GM12878 (cell line): ENCODE measurements around the gene FNDC3B. TPM values are rescaled to one million over a fixed set of nuclear protein-coding genes. Genes with fewer than 3 reads are reported as not detected.
"Not testable (repeated sequence)": the region's sequence is repeated elsewhere in the genome, so short reads cannot be mapped to it uniquely, and the experiment has no call there.

Experiments used
- ATAC-seq: fragments of 200-7000 bp; cut with Tn5 transposase; 3 replicates; pipeline ENCODE4 v1.9.1; 2020; ENCODE audit warnings: mild to moderate bottlenecking, moderate library complexity
- BruUV-seq: library from RNA; stranded (reverse); fragments of 400-500 nt; replicated peaks from 2 replicates; lab custom pipeline; 2021; lab: Mats Ljungman, UMichigan
- CTCF ChIA-PET: fragments of 300-600 bp; sonication (Branson Sonifier 250); formaldehyde crosslinking; extraction: SDS; loops from one replicate; lab custom pipeline; 2021; ENCODE audit warnings: inconsistent platforms; lab: Yijun Ruan, JAX
- POLR2A ChIA-PET: fragments of 350-600 bp; formaldehyde crosslinking; extraction: SDS; loops from one replicate; lab custom pipeline; 2021; ENCODE audit warnings: inconsistent platforms; lab: Charles Lee
- RAD21 ChIA-PET: fragments of 300-600 bp; sonication (Branson Sonifier 250); formaldehyde crosslinking; loops from one replicate; lab custom pipeline; 2023; ENCODE audit warnings: antibody characterized with exemption; ENCODE audit not compliant: unreplicated experiment; lab: Charles Lee
- SMC1A ChIA-PET: fragments of 300-600 bp; sonication (Branson Sonifier 250); formaldehyde crosslinking; loops from one replicate; lab custom pipeline; 2023; ENCODE audit not compliant: unreplicated experiment, uncharacterized antibody; lab: Charles Lee
- DNase-seq: peaks from one replicate; pipeline ENCODE4 v3.0.0-alpha.2; 2011; ENCODE audit warnings: low read depth, low spot score
- FAIRE-seq: peaks from 3 replicates; lab custom pipeline; 2011; peaks lifted over from hg19 to GRCh38; lab: Jason Lieb, UNC
- H2AFZ ChIP-seq: 2 replicates; pipeline ENCODE4 v1.6.0; 2011; ENCODE audit warnings: low read depth, low read length, control low read depth; ENCODE audit not compliant: control insufficient read depth
- H3K27ac ChIP-seq: 2 replicates; pipeline ENCODE4 v1.5.1; 2011; ENCODE audit warnings: control low read depth; ENCODE audit not compliant: control insufficient read depth, insufficient read depth
- H3K27me3 ChIP-seq, 2 experiments: replicated peaks in 1 of 2; 2 replicates each; pipeline versions ENCODE4 v1.6.0 to v1.6.1; 2011; ENCODE audit warnings: low read length in 1 of 2; ENCODE audit not compliant: control insufficient read depth in 2 of 2, insufficient read depth in 2 of 2
- H3K36me3 ChIP-seq, 2 experiments: 2 replicates each; pipeline ENCODE4 v1.5.1; 2011; ENCODE audit warnings: low read length in 1 of 2; ENCODE audit not compliant: control insufficient read depth in 2 of 2, insufficient read depth in 2 of 2
- H3K4me1 ChIP-seq: 2 replicates; pipeline ENCODE4 v1.6.1; 2011; ENCODE audit warnings: mild to moderate bottlenecking, low read length, moderate library complexity, mixed read lengths; ENCODE audit not compliant: control insufficient read depth, insufficient read depth
- H3K4me2 ChIP-seq: 2 replicates; pipeline ENCODE4 v1.6.0; 2011; ENCODE audit warnings: control low read depth; ENCODE audit not compliant: control insufficient read depth, insufficient read depth
- H3K4me3 ChIP-seq: fragments of 200-600 bp; sonication (generic); 2 replicates; pipeline ENCODE4 v1.5.1; 2016
- H3K79me2 ChIP-seq: 2 replicates; pipeline ENCODE4 v1.6.0; 2011; ENCODE audit warnings: low read length; ENCODE audit not compliant: control insufficient read depth, insufficient read depth
- H3K9ac ChIP-seq: 2 replicates; pipeline ENCODE4 v1.8.0; 2011; ENCODE audit warnings: low read length, control low read depth, mixed read lengths; ENCODE audit not compliant: control insufficient read depth, insufficient read depth
- H3K9me3 ChIP-seq: replicated peaks from 3 replicates; pipeline ENCODE4 v1.5.1; 2011; ENCODE audit warnings: mild to moderate bottlenecking, low read length; ENCODE audit not compliant: control insufficient read depth, insufficient read depth
- H4K20me1 ChIP-seq: 2 replicates; pipeline ENCODE4 v1.6.0; 2011; ENCODE audit not compliant: control insufficient read depth, insufficient read depth
- CEBPZ ChIP-seq: fragments of 150-350 bp; IDR thresholded peaks from 2 replicates; pipeline ENCODE4 v1.6.1; 2016; ENCODE audit warnings: low read depth, low read length
- CHD4 ChIP-seq: fragments of 200-600 bp; sonication (generic); IDR thresholded peaks from 2 replicates; pipeline ENCODE4 v1.6.1; 2016; ENCODE audit warnings: mild to moderate bottlenecking
- YY1 ChIP-seq: IDR thresholded peaks from 2 replicates; pipeline ENCODE4 v1.6.1; 2011; ENCODE audit warnings: low read depth, mild to moderate bottlenecking, low read length
- ZBED1 ChIP-seq: IDR thresholded peaks from 2 replicates; pipeline ENCODE4 v1.6.1; 2016; ENCODE audit warnings: borderline replicate concordance
- ZZZ3 ChIP-seq: IDR thresholded peaks from 2 replicates; pipeline ENCODE4 v1.6.1; 2011; ENCODE audit warnings: low read depth; ENCODE audit not compliant: control insufficient read depth, insufficient read length
- WGBS: methylation state at CpG from one replicate; pipeline ENCODE4 v1.1.6; 2016; ENCODE audit warnings: low lambda C conversion rate; ENCODE audit not compliant: insufficient replicate concordance, insufficient coverage; ENCODE audit errors: missing lambda C conversion rate; 5-methylcytosine and 5-hydroxymethylcytosine counted together
- in situ Hi-C: fragments of 300-500 bp; cut with MboI; formaldehyde crosslinking; loops from 9 replicates; pipeline ENCODE4 v1.14.3; 2018; ENCODE audit warnings: mixed read lengths
- intact Hi-C: fragments of 100-400 bp; cut with micrococcal nuclease; formaldehyde crosslinking; loops from one replicate; pipeline ENCODE4 v1.14.2; 2022; ENCODE audit not compliant: unreplicated experiment
- polyA plus RNA-seq, 11 experiments: library from polyadenylated mRNA; depleted of rRNA in 4 of 11; unstranded in 6 of 11; stranded (reverse) in 5 of 11; fragments of >200 nt; fragmentation: Nextera tagmentation in 4 of 11; fragmentation: Illumina TruSeq in 1 of 11; extraction: Ambion mirVana in 4 of 11; extraction: Trizol in 1 of 11; gene quantifications; 1 replicate in 1 of 11; 2 replicates in 10 of 11; pipeline versions ENCODE4 v1.2.1 to v1.2.3, GENCODE V29; 2011 to 2016; ENCODE audit warnings: inconsistent platforms in 2 of 11, missing spikeins in 2 of 11, low read depth in 1 of 11
- total RNA-seq, 4 experiments: library from RNA; depleted of rRNA in 3 of 4; stranded (reverse); fragments of >200 nt in 3 of 4; fragmentation: Illumina TruSeq in 1 of 4; extraction: Trizol in 1 of 4; gene quantifications; 2 replicates each; pipeline versions ENCODE4 v1.2.1 to v1.2.3, GENCODE V29; 2013 to 2021
- TF ChIP-seq, protein P1 (sequence below): fragments of 450-650 bp; IDR thresholded peaks from 2 replicates; pipeline ENCODE4 v1.6.1; 2018; ENCODE audit warnings: mild to moderate bottlenecking, low read depth, moderate library complexity; ENCODE audit not compliant: partially characterized antibody
- TF ChIP-seq, protein P2 (sequence below): fragments of 450-650 bp; IDR thresholded peaks from 2 replicates; pipeline ENCODE4 v1.6.1; 2016; ENCODE audit warnings: mild to moderate bottlenecking, moderate library complexity, borderline replicate concordance

Gene FNDC3B
- total and polyA plus RNA-seq, 10 of the 15 experiments (the other 5 are each of a cell fraction or from before 2014, with no cell fraction given) = 7.9 to 35.0 (median 18.5) TPM

- no peak for TF ChIP-seq CEBPZ
- TF ChIP-seq, protein P1, sequence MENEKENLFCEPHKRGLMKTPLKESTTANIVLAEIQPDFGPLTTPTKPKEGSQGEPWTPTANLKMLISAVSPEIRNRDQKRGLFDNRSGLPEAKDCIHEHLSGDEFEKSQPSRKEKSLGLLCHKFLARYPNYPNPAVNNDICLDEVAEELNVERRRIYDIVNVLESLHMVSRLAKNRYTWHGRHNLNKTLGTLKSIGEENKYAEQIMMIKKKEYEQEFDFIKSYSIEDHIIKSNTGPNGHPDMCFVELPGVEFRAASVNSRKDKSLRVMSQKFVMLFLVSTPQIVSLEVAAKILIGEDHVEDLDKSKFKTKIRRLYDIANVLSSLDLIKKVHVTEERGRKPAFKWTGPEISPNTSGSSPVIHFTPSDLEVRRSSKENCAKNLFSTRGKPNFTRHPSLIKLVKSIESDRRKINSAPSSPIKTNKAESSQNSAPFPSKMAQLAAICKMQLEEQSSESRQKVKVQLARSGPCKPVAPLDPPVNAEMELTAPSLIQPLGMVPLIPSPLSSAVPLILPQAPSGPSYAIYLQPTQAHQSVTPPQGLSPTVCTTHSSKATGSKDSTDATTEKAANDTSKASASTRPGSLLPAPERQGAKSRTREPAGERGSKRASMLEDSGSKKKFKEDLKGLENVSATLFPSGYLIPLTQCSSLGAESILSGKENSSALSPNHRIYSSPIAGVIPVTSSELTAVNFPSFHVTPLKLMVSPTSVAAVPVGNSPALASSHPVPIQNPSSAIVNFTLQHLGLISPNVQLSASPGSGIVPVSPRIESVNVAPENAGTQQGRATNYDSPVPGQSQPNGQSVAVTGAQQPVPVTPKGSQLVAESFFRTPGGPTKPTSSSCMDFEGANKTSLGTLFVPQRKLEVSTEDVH = no peak
- TF ChIP-seq ZZZ3 = no peak
- TF ChIP-seq ZBED1 = no peak
- TF ChIP-seq, protein P2, sequence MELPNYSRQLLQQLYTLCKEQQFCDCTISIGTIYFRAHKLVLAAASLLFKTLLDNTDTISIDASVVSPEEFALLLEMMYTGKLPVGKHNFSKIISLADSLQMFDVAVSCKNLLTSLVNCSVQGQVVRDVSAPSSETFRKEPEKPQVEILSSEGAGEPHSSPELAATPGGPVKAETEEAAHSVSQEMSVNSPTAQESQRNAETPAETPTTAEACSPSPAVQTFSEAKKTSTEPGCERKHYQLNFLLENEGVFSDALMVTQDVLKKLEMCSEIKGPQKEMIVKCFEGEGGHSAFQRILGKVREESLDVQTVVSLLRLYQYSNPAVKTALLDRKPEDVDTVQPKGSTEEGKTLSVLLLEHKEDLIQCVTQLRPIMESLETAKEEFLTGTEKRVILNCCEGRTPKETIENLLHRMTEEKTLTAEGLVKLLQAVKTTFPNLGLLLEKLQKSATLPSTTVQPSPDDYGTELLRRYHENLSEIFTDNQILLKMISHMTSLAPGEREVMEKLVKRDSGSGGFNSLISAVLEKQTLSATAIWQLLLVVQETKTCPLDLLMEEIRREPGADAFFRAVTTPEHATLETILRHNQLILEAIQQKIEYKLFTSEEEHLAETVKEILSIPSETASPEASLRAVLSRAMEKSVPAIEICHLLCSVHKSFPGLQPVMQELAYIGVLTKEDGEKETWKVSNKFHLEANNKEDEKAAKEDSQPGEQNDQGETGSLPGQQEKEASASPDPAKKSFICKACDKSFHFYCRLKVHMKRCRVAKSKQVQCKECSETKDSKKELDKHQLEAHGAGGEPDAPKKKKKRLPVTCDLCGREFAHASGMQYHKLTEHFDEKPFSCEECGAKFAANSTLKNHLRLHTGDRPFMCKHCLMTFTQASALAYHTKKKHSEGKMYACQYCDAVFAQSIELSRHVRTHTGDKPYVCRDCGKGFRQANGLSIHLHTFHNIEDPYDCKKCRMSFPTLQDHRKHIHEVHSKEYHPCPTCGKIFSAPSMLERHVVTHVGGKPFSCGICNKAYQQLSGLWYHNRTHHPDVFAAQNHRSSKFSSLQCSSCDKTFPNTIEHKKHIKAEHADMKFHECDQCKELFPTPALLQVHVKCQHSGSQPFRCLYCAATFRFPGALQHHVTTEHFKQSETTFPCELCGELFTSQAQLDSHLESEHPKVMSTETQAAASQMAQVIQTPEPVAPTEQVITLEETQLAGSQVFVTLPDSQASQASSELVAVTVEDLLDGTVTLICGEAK = peak; percentile 75
- TF ChIP-seq YY1 = peak; percentile 96
- TF ChIP-seq CHD4 = no peak
These were observed at the start of gene FNDC3B (continued) for GRCh38 chr3:172039436-172040077.

DNA sequence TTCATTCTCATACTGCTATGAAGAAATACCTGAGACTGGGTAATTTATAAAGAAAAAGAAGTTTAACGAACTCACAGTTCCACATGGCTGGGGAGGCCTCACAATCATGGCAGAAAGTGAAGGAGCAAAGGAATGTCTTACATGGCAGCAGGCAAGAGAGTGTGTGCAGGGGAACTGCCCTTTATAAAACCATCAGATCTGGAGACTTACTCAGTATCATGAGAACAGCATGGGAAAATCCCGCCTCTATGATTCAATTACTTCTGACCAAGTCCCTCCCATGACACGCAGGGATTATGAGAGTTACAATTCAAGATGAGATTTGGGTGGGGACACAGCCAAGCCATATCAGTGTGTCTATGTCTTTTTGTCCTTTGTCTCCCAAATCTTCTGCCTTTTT, 49.1 kb upstream of the FNDC3B start:
- POLR2A ChIA-PET, in situ Hi-C loops, H2AFZ ChIP-seq, H3K27ac ChIP-seq, ATAC-seq, H3K4me3 ChIP-seq, H3K79me2 ChIP-seq, FAIRE-seq, BruUV-seq, CTCF ChIA-PET, SMC1A ChIA-PET, H4K20me1 ChIP-seq, H3K4me2 ChIP-seq, intact Hi-C loops, RAD21 ChIA-PET, DNase-seq, H3K36me3 ChIP-seq, H3K9ac ChIP-seq, H3K9me3 ChIP-seq, H3K27me3 ChIP-seq, H3K4me1 ChIP-seq: not testable (repeated sequence)
- 61% methylated on average over 3 of the region's 3 CpGs for WGBS
